RPMI7951 (cell line): Measurements from ENCODE around the gene ABCC3. TPM values are rescaled to one million over a fixed set of nuclear protein-coding genes. Genes with fewer than 3 reads are reported as not detected.

Experiments used
- DNase-seq: peaks from one replicate; pipeline ENCODE4 v3.0.0-alpha.2; 2012; ENCODE audit warnings: low read depth
- total RNA-seq: library from RNA; depleted of rRNA; stranded (reverse); fragments of >200 nt; shearing (Covaris generic); gene quantifications from 2 replicates; pipeline ENCODE4 v1.2.3, GENCODE V29; 2014

ABCC3 gene
- total RNA-seq, 1 experiment from 2014 or later: 28.4 TPM

DNA sequence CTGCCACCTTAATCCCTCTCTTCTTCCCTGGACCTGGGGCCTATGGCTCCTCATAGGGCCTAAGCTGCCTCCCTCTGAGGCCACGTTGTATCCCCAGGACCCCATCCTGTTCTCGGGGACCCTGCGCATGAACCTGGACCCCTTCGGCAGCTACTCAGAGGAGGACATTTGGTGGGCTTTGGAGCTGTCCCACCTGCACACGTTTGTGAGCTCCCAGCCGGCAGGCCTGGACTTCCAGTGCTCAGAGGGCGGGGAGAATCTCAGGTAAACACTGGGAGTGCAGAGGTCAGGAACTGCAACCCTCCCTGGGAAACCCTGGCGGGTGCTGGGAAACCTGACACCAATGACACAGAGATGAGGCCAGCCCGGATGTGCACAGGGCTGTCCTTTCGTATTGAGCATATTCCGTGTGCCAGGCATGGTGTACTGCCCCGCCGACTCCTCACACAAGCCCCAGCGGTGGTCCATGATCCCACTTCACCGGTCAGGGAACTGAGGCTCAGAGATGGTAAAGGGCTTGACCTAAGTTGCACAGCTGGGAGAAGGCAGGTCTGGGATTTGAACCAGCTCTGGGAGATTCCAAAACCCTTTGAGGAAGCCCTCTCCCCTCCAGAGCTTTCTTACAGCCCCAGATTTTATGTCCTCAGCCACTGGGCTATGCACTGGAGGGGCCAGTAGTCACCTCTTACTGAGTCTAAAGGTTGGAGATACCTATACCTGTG is 50.1 kb downstream of the ABCC3 start:
- no peak for DNase-seq

DNA sequence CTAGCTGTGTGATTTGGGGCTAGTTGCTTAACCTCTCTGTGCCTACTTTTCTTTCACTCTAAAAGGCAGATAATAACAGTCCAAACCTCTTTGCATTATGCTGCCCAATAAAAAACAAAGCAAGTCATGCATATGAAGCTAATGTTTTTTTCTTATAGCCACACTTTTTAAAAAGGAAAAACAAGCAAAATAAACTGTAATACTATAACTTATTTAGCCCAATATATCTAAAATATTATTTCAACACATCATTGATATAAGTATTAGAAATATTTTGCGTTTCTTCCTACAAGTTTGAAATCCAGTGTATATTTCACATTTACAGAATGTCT is 50.6 kb downstream of the ABCC3 start:
- no peak for DNase-seq

DNA sequence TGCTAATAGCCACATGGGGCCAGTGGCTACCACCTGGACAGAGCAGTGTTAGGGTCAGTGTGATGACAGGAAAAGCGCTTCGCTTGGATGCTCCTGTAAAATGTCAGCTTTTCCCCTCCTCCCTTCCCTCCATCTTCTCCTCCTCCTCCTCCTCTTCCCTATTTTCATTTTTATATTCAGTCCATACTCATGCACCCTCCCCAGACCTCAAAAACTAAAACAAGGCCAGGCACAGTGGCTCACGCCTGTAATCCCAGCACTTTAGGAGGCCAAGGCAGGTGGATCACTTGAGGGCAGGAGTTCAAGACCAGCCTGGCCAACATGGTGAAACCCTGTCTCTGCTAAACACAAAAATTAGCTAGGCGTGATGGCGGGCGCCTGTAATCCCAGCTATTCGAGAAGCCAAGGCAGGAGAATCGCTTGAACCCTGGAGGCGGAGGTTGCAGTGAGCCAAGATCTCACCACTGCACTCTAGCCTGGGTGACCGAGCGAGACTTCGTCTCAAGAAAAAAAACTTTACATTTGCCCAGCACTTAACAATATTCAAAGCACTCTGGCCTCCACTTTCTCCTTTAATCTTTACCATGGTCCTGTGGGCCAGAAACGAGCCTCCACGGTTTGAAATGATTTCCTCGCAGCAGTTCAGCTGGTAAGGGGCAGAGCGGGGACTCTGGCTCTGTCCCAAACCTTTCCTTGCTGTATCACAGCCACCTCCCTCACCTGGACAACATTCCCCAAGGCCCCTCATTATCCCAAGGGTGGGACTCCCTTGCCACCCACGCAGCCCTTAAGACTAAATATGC is 51.2 kb downstream of the ABCC3 start:
- DNase-seq: no peak

DNA sequence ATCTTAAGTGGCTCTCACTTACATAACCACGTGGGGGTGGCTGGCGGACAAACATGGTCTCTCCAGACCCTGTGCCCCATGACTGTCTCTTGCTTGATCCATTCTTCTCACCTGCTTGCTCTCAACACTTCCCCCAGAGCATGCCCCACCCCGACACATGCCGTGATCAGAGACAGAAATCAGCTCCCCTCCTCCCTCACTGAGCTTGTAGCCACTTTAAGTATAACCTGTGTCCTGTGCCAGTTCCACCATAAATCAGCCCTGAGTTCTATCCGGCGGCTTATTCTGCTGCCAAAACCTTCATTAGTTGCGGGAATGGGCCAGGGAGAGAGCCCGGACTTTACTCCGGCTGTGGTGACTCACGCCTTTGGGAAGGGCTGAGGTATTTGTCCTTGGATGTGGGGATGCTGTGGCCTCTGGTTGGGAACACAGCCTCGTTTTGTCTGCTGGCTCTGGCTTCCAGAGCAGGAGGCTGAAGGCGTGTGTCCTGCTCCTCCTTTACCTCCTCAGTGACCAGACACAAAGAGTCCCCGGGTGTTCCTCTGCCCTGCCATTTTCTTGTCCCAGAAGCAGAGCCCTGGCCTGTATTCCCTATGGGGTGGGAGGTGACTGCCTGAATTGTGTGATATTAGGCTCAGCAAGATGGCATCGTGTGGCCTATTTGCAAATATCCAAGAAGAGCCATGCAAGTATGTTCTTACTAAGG is 52.0 kb downstream of the ABCC3 start:
- DNase-seq: peak; percentile 92

DNA sequence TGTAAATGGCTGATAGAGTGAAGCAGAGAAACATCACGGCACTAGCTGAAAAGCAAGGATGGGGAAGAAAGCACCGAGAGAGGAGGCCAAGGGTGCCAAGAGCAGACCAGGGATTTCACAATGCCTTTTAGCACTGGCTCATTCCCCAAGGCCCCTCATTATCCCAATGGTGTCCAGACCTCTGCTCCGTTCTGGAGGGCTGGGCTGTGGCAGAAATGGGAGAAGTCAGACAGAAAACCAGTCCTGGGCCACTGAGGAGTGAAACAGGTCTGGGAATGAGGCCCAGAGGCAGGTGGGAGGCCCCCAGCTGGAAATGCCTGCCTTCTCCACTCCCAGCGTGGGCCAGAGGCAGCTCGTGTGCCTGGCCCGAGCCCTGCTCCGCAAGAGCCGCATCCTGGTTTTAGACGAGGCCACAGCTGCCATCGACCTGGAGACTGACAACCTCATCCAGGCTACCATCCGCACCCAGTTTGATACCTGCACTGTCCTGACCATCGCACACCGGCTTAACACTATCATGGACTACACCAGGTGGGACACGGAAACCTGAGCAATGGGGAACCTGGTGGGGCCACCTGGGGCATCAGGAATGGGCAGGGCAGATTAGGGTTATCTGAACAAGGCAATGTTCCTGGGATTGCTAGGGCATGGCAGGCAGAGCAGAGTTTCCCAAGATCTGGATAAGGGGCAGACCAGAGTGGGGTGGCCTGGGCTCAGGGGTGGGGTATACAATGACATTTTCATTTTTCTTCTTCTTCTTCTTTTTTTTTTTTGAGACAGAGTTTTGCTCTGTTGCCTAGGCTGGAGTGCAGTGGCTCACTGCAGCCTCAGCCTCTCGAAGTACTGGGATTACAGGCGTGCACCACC is 52.8 kb downstream of the ABCC3 start:
- DNase-seq: peak; percentile 16

DNA sequence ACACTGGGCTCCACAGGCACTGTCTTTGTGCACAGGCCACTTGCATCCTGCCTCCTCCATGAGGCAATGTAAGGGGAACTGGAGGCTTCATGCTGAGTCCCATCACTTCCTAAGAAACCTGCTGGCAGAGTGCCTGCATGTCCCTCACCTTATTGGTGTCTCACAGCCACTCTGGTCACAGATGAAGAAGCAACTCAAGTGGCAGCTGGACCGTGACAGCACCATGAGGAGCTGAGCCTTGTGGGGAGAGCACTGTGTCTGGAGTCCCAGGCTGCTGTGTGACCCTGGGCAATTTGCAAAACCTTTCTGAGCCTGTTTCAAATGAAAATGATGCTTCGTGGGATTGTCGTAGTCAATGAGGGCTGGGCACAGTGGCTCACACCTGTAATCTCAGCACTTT is 53.6 kb downstream of the ABCC3 start:
- no peak for DNase-seq

DNA sequence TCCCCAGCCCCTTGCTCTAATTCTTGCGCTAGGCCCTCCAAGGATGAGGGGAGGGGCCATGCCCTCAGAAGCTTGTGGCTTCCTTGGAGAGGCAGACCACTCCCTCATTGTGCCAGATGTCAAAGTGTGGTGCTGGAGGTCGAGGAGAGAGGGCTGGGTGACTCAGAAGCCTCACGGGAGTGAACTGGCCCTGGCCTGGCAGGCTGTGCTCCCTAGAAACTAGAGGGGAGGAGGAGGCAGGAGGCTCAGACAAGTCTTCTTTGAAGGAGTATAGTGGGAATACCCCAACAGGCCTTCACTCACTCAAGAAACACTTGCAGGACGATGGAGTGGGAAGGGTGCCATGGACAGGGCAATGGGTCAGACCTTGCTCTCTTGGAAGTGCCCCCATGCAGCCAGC is 54.6 kb downstream of the ABCC3 start:
- peak; percentile 85 for DNase-seq

DNA sequence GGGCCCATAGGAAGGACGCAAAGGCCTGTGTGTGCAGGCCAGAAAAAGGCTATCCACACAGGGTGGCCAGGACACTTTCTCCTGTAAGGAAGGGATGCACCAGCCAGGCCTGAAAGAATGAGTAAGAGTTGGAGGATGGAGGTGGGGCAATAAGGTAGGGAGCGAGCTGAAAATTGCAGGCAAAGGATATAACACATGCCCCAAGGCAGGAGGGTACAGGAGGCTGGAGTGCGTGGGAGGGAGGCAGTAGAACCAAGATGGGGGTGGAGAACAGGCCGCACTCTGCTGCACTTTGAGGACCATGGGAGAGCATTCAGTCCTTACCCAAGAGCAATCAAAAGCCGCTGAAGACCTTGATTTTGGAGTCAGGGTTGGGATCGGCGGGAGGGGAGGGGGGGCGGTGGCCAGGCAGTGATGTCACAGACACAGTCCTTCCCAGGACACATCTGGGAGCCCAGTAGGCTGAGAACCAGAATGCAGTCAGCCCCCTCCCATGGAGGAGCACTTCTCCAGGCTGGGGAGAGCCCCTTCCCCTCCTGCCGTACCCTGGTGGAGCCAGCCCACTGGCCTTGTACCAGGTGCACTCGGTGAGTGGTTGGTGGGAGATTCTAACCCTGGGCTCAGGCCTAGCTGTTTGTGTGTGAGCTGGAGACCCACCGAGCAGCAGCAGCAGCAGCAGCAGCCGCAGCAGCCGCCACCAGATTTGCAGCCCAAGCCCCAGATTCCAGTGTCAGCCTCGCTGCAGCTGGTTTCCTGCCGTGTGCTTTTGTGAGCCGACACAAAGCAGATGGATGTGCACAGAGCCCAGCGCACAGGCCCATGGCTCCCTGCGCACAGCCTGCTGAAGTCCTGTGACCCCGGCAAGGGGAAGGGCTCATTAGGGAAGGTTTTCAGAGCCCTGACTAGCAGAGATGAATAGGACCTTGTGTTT is 55.5 kb downstream of the ABCC3 start:
- DNase-seq: peak; percentile 74

DNA sequence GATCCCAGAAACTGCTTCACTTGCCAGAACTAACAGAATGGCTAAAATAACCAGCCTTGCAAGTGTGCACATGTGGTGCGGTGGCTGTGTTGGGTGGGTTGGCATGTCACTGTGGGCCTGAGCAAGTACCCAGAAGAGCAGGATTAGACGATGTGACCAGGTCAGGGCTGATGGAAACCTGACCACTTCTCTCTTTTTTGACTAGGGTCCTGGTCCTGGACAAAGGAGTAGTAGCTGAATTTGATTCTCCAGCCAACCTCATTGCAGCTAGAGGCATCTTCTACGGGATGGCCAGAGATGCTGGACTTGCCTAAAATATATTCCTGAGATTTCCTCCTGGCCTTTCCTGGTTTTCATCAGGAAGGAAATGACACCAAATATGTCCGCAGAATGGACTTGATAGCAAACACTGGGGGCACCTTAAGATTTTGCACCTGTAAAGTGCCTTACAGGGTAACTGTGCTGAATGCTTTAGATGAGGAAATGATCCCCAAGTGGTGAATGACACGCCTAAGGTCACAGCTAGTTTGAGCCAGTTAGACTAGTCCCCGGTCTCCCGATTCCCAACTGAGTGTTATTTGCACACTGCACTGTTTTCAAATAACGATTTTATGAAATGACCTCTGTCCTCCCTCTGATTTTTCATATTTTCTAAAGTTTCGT is 56.3 kb downstream of the ABCC3 start:
- no peak for DNase-seq

DNA sequence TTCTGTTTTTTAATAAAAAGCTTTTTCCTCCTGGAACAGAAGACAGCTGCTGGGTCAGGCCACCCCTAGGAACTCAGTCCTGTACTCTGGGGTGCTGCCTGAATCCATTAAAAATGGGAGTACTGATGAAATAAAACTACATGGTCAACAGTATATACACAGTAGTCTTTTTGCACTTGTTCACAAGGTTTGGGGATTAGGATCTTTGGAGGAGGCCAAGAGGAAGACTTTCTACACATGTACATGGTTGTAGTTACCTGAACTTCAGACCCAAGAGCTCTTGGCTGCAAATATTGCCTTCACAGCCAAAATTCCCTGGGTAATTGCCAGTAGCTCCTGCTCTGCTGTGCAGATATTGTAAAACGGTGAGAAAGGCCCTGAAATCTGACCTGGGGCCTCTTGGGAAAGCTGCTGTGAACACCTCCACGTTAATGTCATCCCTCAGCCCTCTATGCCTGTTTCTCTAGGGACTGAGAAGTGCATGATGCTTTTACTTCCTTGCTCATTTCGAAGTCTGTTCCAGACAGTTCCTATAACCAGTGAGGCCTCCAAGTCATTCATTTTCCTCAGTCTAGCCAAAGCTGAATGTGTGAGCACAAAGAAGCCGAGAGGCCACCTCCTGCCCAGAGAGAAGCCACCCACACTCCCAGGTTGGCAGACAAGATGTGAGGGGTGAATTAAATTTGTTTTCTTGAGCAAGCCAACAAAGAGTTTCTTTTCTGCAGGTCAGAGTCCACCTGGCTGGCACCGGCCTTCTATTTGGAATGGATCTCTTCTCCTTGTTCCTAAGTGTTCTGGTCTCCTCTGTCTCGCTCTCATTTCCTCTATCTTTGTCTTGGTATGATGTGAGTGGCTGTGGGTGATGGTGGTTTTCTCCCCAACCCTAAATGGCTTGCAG is 57.1 kb downstream of the ABCC3 start:
- no peak for DNase-seq

DNA sequence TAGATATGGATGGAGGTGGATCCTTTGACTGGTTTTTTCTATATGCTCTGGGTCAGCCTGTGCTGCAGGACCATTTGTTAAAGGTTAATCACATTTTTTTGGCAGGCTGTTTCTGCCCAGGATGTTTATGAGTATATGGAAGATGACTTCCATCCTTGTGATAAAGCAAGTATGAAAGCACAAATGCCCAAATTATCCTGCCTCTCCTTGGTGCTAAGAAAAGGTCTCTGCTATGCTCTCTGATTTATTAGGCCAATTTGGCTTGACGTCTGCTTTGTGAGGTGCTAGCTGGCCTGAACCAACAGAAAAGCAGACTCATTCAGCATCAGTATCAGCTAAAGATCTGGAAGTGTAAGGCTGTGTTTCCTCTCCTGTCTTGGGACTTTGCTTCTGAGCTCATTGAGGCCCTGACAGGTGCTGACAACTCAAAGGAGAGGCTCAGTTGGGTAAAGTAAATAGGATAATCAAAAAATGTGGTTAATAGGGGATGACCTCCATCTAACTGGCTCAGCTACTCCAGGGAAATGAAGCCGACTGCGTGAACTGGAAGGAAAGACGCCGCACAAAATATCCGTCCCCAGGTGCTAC is 57.9 kb downstream of the ABCC3 start:
- no peak for DNase-seq

DNA sequence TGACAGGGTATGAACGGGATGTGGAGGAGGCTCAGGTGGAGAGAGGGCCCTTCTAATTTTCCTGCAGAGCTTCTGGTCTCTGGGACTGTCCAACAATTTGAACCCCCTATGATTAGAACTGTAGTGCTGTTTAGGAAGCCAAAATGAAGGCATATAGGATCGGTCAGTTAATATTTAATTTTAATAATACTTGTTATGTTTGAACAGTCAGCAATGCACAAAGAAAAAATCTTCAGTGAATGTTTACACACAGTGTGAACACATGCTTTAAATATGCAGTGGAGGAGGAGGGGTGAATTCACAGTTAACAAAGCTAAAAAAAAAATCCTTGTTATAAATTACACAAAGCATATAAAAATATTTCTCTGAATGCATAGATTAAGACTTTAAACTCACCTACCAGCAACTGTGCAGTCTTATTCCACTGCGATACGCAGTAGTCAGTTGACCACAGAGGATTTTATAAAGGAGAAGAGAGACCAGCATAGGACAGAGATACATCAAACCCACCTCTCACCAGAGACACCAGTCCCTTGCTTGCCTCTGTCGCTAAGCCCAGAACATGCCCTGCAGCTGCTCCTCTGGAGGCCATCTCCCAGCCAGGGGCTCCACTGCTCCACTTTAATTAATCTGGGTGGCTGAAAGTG is 58.5 kb downstream of the ABCC3 start:
- no peak for DNase-seq

DNA sequence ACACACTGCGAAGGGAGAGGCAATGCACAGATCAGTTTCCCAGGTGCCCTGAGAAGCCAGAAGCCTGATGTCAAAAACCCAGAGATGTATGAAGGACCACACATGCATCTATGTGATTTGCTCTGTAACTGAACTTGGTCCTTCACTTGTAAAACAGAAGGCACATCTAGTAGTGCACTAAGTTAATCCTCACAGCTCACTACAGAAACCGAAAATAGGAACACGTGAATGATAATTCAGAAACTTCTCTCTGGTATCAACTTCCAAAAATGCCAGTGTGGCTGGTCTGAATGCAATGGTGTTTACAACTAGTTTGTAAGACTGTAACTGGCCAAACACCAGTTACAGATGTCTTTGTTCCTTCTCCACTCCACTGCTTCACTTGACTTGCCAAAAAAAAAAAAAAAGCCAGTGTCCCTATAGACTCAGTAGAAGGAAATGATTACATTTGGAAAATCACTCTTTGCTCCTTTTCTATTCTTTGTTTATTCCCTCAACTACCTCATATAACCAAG is 61.7 kb downstream of the ABCC3 start:
- no peak for DNase-seq

DNA sequence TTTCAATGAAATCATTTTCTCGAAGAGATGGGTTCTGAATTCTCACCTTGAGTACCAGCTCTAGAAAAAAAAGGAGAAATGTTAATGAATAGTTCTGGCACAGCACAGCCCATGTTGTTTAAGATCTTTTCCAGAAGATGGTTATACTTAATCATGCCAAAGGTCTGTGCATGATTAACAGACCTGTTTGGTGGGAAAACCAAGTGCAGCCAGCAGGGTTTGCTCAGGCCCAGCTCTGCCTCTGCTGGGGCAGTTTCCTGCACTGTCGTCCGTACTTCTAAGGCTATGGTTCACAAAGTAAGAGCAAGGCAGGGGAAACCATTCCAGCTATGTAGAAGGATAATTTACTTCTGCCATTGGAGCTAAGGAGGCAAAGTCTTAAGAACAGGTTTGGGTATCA is 62.4 kb downstream of the ABCC3 start:
- DNase-seq: no peak

DNA sequence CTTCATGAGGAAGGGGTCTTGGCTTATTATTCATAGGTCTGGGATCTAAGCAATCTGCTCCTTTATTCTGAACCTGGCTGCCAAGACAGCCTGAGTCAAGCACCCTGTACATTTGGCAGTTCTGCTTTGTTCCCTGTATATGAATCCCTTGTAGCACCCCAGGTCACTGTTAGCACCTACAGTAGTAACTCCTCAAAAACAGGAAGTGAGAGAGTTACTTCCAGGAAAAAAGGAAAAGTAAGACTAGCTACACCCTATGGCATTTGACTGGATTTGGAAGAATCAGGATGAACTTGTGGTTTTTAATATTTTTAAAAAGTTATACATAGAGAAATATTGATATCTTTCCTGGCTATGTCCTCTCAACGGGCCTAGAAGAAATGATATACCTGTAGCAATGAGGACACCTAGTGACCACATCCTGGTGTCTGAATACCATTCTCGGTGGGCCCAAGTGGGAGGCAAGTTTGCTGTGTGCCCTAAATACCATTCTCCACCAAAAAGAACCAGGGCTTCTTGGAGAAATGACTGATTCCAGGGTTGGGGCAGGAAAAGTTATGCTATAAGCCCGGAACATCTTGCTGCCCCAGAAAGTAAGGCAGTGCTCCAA is 63.1 kb downstream of the ABCC3 start:
- no peak for DNase-seq

DNA sequence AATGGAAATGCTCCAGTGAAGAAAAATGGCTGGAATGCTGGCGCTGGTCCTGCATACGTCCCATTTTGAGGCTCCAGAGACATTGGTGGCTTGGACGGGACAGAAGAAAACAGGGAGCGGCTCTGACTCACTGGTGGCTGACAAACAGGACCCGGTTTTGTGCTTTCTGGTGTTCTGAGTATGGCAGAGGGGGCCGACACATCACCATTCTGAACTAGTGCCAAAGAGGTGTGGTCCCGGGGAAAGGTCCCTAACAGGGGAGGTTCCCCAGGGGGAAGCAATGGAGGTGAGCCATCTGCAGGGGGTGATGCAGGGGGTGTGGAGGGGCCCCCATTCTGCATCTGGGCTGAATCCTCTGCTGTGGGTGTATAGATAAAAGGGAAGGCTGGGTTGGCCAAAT is 64.7 kb downstream of the ABCC3 start:
- no peak for DNase-seq

DNA sequence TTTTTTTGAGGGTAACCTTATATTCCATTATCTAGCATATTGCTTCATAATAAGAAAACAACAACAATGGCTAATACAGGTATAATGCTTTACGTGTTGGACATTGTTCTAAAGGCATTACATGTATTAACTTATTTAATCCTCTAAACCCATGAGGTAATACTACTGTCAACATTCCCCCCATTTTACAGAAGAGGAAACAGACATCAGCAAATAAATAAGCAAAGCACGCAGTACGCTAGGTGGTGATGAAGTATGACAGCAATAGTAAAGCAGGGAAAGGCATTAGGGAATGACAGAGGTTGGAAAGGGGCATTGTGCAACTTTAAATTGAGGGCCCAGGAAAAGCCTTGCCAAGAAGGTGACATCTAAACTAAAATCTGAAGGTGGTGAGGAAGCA is 68.5 kb downstream of the ABCC3 start:
- DNase-seq: no peak
